ENCODE results near the gene ASIC4. TPM values are rescaled to one million over a fixed set of nuclear protein-coding genes. Genes with fewer than 3 reads are reported as not detected.

Gene ASIC4
- total and polyA plus RNA-seq, 2 of the 8 experiments (the other 6 are each of a cell fraction or from before 2014, with no cell fraction given) = 0.12 to 0.22 TPM

- 85% methylated on average over 6 of the region's 6 CpGs; no CpG with 5 or more reads in 1 of the 2 experiments for WGBS, 2 experiments (ENCODE audit: extremely low coverage in 1 of 2, insufficient coverage in 1 of 2, insufficient read length in 1 of 2, insufficient replicate concordance in 2 of 2, low coverage in 1 of 2, low lambda C conversion rate in 2 of 2, missing lambda C conversion rate in 1 of 2)
- Histone ChIP-seq H4K20me1 (replicated peaks in 1 of 2; ENCODE audit: control insufficient read depth in 1 of 2, insufficient read depth in 2 of 2, low read length in 2 of 2) (peaks cover 10 to 11% of the 10 kb centered on the region in 2 experiments), H3K4ac (replicated peaks; ENCODE audit: insufficient read length, low read depth, low read length) (no peak overlapping the region), H3K9me3 (ENCODE audit: insufficient read depth in 2 of 2, low read depth in 1 of 2, low read length in 1 of 2) (no peaks in the 10 kb centered on the region), H3K23ac (ENCODE audit: insufficient read length) (no peak overlapping the region), H2BK20ac (ENCODE audit: low read length) (no peak overlapping the region), H3K79me2 (ENCODE audit: control insufficient read depth in 1 of 2, insufficient read depth in 2 of 2, low read length in 2 of 2) (peaks cover 0 to 6% of the 10 kb centered on the region in 2 experiments; a peak in 1 of 4 replicates), H3K14ac (ENCODE audit: insufficient read length) (no peak overlapping the region), H2BK15ac (ENCODE audit: low read length) (no peak overlapping the region), H3K23me2 (ENCODE audit: low read depth, low read length) (peaks cover 9% of the 10 kb centered on the region; the same call in 1 of the 2 replicates), H2BK5ac (ENCODE audit: low read depth, low read length) (no peak overlapping the region), H3K18ac (ENCODE audit: extremely low read depth, low read length) (no peak overlapping the region), H2AK5ac (ENCODE audit: low read depth, low read length) (no peak overlapping the region), H3K27me3 (replicated peaks in 1 of 4; ENCODE audit: control insufficient read depth in 3 of 4, extremely low read depth in 1 of 4, insufficient read depth in 3 of 4, low read length in 3 of 4) (no peaks in the 10 kb centered on the region; a peak in 1 of 7 replicates), H3K36me3 (ENCODE audit: control insufficient read depth in 2 of 4, insufficient read depth in 4 of 4, low read length in 3 of 4) (peaks cover 4 to 22% (median 12%) of the 10 kb centered on the region in 4 experiments; a peak in 6 of 8 replicates), H4K8ac (ENCODE audit: extremely low read depth, insufficient read depth, low read length) (no peak overlapping the region; the same call in 1 of the 2 replicates), H4K5ac (ENCODE audit: insufficient read length, low read depth, low read length) (no peak overlapping the region), H3K4me3 (ENCODE audit: extremely low read depth in 1 of 4, insufficient read depth in 2 of 4, low read depth in 3 of 4, low read length in 4 of 4) (no peak overlapping the region), H2BK120ac (replicated peaks; ENCODE audit: low read depth, low read length) (no peak overlapping the region), H4K91ac (replicated peaks; ENCODE audit: insufficient read length, low read length) (no peak overlapping the region), H3K56ac (replicated peaks; ENCODE audit: insufficient read length, low read depth, low read length) (no peak overlapping the region), H2AFZ (ENCODE audit: low read length) (no peak overlapping the region), H3K79me1 (ENCODE audit: low read depth, low read length) (peaks cover 4% of the 10 kb centered on the region; the same call in 1 of the 2 replicates), H2BK12ac (ENCODE audit: low read depth, low read length) (no peak overlapping the region), H3K9ac (replicated peaks in 1 of 4; ENCODE audit: extremely low read depth in 1 of 4, low read depth in 3 of 4, low read length in 3 of 4) (no peak overlapping the region), H3K27ac (ENCODE audit: low read depth, low read length) (no peak overlapping the region), H3K4me2 (ENCODE audit: insufficient read depth in 1 of 2, low read depth in 2 of 2, low read length in 2 of 2) (peak overlapping the region; percentile 1 to 32; a peak in 1 of 4 replicates), H3K4me1 (replicated peaks in 1 of 4; ENCODE audit: control insufficient read depth in 3 of 4, insufficient read depth in 4 of 4, low read length in 3 of 4) (peaks cover 5 to 25% (median 16%) of the 10 kb centered on the region in 4 experiments)
- POLR2A ChIA-PET (ENCODE audit: partially characterized antibody) = interaction anchor here (0.7 to 5.4 kb wide), 8 partner anchors 11 to 113 kb away, joined by 3 to 23 read pairs (median 4); partner anchors contain the start of gene STK11IP
- DNase-seq (ENCODE audit: low read depth in 1 of 2, low spot score in 2 of 2) (no peak), FAIRE-seq (no peak)
- TF ChIP-seq KDM1A (IDR thresholded peaks at IDR 0.05; ENCODE audit: borderline replicate concordance, low read length) = no peak
- TF ChIP-seq SIN3A (conservative IDR thresholded peaks at IDR 0.05 in 1 of 2, IDR thresholded peaks at IDR 0.05 in 1 of 2; ENCODE audit: low read depth in 1 of 2, low read length in 2 of 2) = no peak
- no peak for TF ChIP-seq JUN (IDR thresholded peaks at IDR 0.05; ENCODE audit: low read depth, low read length)
- no peak for TF ChIP-seq FOSL1 (IDR thresholded peaks at IDR 0.05; ENCODE audit: insufficient read depth, low read depth, low read length)
- no peak for TF ChIP-seq SIX5 (IDR thresholded peaks at IDR 0.05; ENCODE audit: low read depth, low read length)
- no peak for TF ChIP-seq SP2 (IDR thresholded peaks at IDR 0.05; ENCODE audit: low read length)
- no peak for TF ChIP-seq SIRT6 (IDR thresholded peaks at IDR 0.05; ENCODE audit: low read length)
- no peak for TF ChIP-seq TAF1 (IDR thresholded peaks at IDR 0.05; ENCODE audit: low read depth, low read length)
- TF ChIP-seq TBP (IDR thresholded peaks at IDR 0.05; ENCODE audit: low read depth, low read length) = no peak
- no peak for TF ChIP-seq BRCA1 (IDR thresholded peaks at IDR 0.05; ENCODE audit: low read depth, low read length)
- no peak for TF ChIP-seq YY1 (IDR thresholded peaks at IDR 0.05; ENCODE audit: low read depth, low read length)
- TF ChIP-seq MAFK (IDR thresholded peaks at IDR 0.05; ENCODE audit: low read depth, low read length) = no peak
- TF ChIP-seq RBBP5 (IDR thresholded peaks at IDR 0.05; ENCODE audit: borderline replicate concordance, low read depth, low read length) = no peak
- TF ChIP-seq NRF1 (IDR thresholded peaks at IDR 0.05; ENCODE audit: low read depth, low read length) = no peak
- CTCF ChIA-PET (ENCODE audit: partially characterized antibody) = interaction anchor here (1.1 to 113.1 kb wide), 19 partner anchors 17 to 151 kb away, joined by 3 to 7248 read pairs (median 7); partner anchors contain the start of genes ASIC4, DES, GMPPA and SPEG
Measured at GRCh38 chr2:219538504-219538951, 24.2 kb downstream of the ASIC4 start.
